GM12801 (cell line): ENCODE data around the gene FAM32A.

Source experiments
- TF ChIP-seq, protein P1 (sequence below): IDR thresholded peaks from one replicate; pipeline ENCODE4 v1.5.1; 2011; ENCODE audit warnings: control low read depth; ENCODE audit not compliant: insufficient read length; ENCODE audit errors: extremely low read depth

FAM32A gene

DNA sequence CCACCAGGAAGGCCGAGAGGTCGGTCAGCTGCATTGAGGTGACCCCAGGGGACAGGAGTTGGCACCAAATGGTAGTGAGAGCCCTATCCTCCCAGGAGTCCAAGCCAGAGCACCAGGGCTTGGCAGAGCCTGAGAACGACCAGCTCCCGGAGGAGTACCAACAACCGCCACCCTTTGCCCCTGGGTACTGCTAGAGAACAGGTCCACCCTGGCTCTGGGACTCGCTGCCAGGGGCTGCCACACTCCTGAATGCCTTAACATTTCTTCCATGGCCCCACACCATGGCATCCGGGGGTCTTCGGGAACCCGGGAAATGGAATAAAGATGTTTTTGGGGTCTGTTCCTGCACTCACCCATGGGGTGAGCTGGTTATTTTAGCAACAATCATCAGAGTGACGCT is 27.6 kb upstream of the FAM32A start:
- TF ChIP-seq, protein P1, sequence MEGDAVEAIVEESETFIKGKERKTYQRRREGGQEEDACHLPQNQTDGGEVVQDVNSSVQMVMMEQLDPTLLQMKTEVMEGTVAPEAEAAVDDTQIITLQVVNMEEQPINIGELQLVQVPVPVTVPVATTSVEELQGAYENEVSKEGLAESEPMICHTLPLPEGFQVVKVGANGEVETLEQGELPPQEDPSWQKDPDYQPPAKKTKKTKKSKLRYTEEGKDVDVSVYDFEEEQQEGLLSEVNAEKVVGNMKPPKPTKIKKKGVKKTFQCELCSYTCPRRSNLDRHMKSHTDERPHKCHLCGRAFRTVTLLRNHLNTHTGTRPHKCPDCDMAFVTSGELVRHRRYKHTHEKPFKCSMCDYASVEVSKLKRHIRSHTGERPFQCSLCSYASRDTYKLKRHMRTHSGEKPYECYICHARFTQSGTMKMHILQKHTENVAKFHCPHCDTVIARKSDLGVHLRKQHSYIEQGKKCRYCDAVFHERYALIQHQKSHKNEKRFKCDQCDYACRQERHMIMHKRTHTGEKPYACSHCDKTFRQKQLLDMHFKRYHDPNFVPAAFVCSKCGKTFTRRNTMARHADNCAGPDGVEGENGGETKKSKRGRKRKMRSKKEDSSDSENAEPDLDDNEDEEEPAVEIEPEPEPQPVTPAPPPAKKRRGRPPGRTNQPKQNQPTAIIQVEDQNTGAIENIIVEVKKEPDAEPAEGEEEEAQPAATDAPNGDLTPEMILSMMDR = no peak

DNA sequence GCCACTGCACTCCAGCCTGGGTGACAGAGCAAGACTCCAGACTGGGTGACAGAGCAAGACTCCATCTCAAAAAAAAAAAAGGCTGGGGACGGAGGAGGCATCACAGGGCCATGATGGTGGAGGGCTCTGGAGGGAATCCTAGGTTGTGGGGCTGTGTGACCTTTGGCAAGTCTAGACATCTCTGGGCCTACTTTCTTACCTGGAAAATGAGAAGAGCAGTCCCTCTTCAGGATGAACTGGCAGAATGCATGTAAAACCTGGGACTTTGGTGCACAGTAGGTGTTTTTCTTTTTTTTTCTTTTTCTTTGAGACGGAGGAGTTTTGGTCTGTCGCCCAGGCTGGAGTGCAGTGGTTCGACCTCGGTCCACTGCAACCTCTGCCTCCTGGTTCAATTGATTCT is 25.6 kb upstream of the FAM32A start:
- TF ChIP-seq, protein P1 = no peak

DNA sequence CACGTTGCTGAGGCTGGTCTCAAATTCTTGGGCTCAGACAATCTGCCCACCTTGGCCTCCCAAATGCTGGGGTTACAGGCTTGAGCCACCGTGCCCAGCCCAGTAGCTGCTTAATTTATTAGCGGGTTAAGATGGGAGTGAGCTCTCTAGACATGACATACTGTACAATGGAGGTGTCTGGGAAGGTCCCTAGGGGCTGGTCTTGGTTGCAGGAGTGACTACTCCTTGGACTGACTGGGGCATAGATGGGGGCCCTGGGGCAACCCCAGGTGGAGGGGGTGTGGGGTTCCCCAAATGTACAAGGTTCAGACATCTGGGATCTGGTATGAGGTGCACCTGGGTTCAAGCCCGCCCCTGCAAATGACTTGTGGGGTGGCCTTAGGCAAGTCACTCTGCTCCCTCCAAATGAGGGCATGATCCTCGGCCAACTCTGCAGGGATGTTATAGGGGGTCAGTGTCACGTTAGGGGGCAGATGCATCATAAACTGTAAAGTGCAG is 24.7 kb upstream of the FAM32A start:
- TF ChIP-seq, protein P1 = no peak

DNA sequence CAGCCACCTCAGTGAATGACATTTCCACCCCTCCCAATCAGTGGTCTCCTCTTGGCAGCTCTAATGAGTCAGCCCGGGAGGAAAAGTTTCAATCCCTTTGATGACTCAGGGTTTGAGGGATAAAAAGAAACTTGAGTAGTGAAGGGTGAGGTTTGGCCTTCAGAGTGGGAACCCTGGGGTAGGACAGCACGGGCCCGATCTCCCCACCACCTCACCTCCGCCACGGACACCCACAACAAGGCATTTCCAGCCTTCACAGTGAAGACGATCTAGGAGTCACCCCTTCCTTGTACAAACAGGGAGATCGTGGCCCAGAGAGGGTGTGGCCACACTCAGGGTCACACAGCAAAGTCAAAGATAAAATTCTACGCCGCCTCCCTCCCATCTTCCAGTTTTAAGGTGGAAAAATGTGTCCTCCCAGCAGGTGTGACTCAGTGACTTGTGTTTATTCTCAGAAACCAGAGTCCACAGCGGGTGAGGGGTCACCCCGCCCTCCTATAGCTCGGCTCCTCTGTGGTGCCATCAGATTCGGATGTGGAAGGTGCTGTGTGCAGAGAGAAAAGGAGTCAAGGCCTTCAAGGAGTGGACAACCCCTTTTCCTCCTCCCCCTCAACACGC is 24.2 kb upstream of the FAM32A start:
- TF ChIP-seq, protein P1 = no peak

DNA sequence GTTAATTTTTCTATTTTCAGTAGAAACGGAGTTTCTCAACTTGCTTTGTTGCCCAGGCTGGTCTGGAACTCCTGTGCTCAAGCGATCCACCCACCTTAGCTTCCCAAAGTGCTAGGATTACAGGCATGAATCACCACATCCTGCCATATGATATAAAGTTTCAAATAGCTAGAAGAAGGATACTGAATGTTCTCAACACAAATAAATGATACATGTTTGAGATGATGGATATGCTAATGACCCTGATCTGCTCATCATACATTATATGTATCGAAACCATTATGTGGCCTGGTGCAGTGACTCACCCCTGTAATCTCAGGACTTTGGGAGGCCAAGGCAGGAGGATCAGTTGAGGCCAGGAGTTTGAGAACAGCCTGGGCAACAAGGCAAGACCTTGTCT is 23.4 kb upstream of the FAM32A start:
- TF ChIP-seq, protein P1 = no peak

DNA sequence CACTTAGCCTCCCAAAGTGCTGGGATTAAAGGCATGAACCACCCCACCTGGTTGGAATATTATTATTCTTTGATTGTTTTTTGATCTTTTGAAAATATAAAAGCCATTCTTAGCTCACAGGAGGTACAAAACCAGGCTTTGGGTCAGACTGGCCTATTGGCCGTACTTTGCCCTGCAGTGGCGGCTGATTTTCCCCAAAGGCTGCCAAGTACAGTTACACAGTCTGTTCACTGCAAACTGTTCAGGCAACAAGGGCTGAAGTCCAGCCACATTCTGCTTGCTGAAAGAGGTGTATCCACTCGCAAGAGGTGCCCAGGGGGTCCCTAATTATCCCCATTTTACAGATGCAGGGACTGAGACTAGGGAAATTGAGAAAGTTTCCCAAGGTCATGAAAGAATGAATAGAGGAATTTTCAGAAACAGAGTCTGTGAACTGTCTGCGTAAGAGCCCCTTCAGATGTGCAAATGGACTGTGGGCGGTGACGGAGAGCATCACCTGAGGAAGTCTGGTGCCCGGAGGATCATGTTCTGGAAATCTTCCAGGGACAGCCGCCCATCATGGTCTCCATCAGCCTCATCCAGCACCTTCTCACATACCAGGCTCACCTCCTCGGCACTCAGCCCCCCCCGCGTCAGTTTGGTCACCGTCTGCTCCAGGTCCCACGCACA is 20.9 kb upstream of the FAM32A start:
- TF ChIP-seq, protein P1 = no peak

DNA sequence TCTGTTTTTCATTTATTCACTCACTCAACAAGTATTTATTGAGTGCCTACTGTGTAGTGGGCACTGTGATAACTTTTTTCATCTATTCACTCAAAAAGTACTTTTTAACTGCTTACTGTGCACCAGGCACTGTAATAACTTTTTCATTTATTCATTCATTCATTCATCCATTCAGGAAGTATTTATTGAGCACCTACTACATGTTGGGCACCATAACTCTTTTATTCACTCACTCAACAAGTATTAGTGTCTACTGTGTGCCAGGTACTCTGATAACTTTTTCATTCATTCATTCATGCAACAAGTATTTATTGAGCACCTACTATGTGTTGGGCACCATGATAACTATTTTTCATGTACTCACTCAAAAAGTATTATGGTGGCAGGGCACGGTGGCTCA is 18.8 kb upstream of the FAM32A start:
- TF ChIP-seq, protein P1 = no peak
